NCI-H2029 (cell line): ENCODE measurements around the gene ZGLP1.
A peak's percentile ranks its signal among the peaks of the same experiment; 100 is the strongest.

Experiments
- DNase-seq: peaks from one replicate; lab custom pipeline; 2025; lab: John Stamatoyannopoulos, UW

ZGLP1 gene

GRCh38 chr19:10327793-10328192 is 18.2 kb upstream of the ZGLP1 start:
- DNase-seq: no peak

- DNase-seq: no peak
Observed at GRCh38 chr19:10325732-10326131, 16.1 kb upstream of the ZGLP1 start.

- no peak for DNase-seq
Observed at GRCh38 chr19:10321874-10322835, 12.5 kb upstream of the ZGLP1 start.

- DNase-seq: no peak
Observed at GRCh38 chr19:10321417-10321797, 11.8 kb upstream of the ZGLP1 start.

- DNase-seq: no peak
Observed at GRCh38 chr19:10320602-10321416, 11.2 kb upstream of the ZGLP1 start.

GRCh38 chr19:10318807-10319682 is 9.4 kb upstream of the ZGLP1 start:
- DNase-seq: no peak

GRCh38 chr19:10317857-10318462 is 8.3 kb upstream of the ZGLP1 start:
- no peak for DNase-seq

- no peak for DNase-seq
Observed at GRCh38 chr19:10317045-10317856, 7.6 kb upstream of the ZGLP1 start.

- peak; percentile 11 for DNase-seq
Observed at GRCh38 chr19:10316229-10317044, 6.8 kb upstream of the ZGLP1 start.

GRCh38 chr19:10315335-10316214 is 6.0 kb upstream of the ZGLP1 start, which contains the start of gene FDX2:
FDX2 (minus strand) TSS chr19:10316015; CDS start chr19:10315996, 19 bp downstream.
- DNase-seq: peak; percentile 85

- DNase-seq: no peak
Observed at GRCh38 chr19:10306327-10306726, 3.3 kb downstream of the ZGLP1 start.

GRCh38 chr19:10305139-10305806 is 4.3 kb downstream of the ZGLP1 start:
- no peak for DNase-seq

- DNase-seq: no peak
Observed at GRCh38 chr19:10299545-10300458, 9.8 kb downstream of the ZGLP1 start.

- no peak for DNase-seq
Observed at GRCh38 chr19:10295847-10296591, 13.6 kb downstream of the ZGLP1 start.

GRCh38 chr19:10295305-10295846 is 14.2 kb downstream of the ZGLP1 start:
- DNase-seq: no peak

GRCh38 chr19:10294368-10294697 is 15.3 kb downstream of the ZGLP1 start:
- no peak for DNase-seq
